ENCODE measurements around the gene ZNF268.

ZNF268 gene

GRCh38 chr12:133181238-133181959, at the start of gene ZNF268:
Gene ZNF268, plus strand, starts transcription at chr12:133181495. Its CDS starts 503 bp downstream, at chr12:133181998.
- peak; percentile 98 for DNase-seq

- no peak for DNase-seq
Measured at GRCh38 chr12:133135747-133136146, 45.5 kb upstream of the ZNF268 start.

DNA sequence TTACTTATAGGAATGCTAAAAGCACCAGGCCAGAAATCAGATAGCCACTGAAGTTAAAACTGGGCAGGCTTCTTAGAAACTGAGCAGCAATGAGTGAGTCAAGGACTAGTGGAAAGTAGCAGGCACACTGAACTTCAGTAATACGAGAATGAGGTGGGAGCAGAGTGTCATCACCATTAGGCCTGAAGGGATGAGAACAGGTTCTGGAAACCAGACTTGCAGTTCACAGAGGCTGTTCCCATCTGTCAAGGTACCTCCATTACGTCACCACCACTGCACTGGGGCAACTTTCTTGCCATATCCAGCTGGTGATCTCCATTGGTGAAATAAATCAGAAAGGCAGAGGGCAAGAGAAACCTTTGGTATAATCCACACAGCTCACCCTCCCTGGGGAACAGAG, 35.3 kb upstream of the ZNF268 start:
- no peak for DNase-seq

- DNase-seq, result no peak
Measured at GRCh38 chr12:133156125-133156690, 25.1 kb upstream of the ZNF268 start.

GRCh38 chr12:133165776-133166175, 15.5 kb upstream of the ZNF268 start:
- no peak for DNase-seq

DNA sequence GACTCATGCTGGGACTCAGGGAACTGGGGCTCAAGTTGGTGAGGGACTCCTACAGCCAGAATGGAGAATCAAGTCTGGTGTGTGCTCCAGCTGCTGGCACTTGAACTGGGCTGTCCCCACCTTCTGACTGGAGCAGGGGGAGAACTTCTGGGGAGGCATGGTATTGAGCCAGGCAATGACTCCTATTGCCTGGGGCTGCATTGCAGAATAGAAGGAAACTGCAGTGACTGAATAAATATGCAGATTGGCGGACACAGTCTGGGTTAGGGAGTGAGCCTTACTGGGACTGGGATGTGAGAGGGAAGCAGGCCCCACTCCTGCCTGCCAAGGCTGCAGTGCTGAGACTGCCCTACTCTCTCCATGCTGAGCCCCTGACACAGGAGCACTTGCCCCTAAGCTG, 8.8 kb upstream of the ZNF268 start:
- no peak for DNase-seq

- no peak for DNase-seq
Measured at GRCh38 chr12:133174901-133175300, 6.4 kb upstream of the ZNF268 start.

GRCh38 chr12:133180669-133181068, 626 bp upstream of the ZNF268 start:
- no peak for DNase-seq

DNA sequence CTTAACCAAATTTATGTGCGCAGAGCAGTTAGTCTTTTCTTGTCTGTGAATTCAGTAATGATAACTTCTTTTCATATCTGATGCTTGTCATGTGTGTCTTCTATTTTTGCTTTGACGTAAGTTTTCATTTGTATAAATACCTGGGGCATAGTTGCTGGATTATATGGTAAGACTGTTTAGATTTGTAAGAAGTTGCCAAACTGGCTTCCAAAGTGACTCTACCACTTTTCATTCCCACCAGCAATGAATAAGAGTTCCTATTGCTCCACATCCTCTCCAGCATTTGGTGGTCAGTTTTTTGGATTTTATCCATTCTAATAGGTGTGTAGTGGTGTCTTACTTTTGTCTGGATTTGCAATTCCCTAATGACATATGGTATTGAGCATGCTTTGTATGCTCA, 8.9 kb downstream of the ZNF268 start:
- DNase-seq, result no peak

DNA sequence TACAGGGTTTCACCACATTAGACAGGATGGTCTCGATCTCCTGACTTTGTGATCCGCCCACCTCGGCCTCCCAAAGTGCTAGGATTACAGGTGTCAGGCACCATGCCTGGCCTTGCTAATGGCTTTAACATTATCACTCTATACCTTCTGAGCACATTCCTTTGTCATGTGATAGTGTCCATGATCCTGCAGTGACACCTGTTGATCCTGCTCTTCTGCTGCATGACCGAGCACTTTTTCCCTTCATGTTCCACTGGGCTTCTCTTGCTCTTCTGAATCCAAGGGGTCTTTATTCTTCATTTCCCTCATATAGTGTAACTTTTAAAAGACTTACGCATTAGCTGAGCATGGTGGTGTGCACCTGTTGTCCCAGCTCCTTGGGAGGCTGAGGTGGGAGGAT, 11.6 kb downstream of the ZNF268 start:
- no peak for DNase-seq

DNA sequence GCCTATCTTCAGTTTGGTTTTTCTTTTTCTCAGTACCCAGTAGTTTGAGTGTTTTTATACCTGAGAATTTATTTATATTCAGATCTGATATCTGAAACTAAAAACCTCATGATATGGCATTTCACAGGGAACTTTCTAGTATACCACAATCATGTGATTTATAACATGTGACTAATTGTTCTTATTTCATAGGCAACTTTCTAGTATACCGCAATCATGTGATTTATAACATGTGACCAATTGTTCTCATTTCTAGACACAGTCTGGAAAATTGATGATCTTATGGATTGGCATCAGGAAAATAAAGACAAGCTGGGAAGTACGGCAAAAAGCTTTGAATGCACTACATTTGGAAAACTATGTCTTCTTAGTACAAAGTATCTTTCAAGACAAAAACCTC, 20.6 kb downstream of the ZNF268 start:
- DNase-seq, result no peak

- no peak for DNase-seq
Measured at GRCh38 chr12:133202493-133203343, 21.4 kb downstream of the ZNF268 start.

- peak; percentile 6 for DNase-seq
Measured at GRCh38 chr12:133203344-133204263, 22.3 kb downstream of the ZNF268 start.

DNA sequence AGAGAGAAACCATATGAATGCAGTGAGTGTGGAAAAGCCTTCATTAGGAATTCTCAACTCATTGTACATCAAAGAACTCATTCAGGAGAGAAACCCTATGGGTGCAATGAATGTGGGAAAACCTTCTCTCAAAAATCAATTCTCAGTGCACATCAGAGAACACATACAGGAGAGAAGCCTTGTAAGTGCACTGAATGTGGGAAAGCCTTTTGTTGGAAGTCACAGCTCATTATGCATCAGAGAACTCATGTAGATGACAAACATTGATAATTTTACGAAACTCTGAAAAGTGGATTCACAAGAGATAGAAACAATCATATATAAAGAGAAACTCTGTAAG, 22.9 kb downstream of the ZNF268 start:
- no peak for DNase-seq

- no peak for DNase-seq
Measured at GRCh38 chr12:133206390-133206789, 25.1 kb downstream of the ZNF268 start.

GRCh38 chr12:133215724-133216123, 34.4 kb downstream of the ZNF268 start:
- no peak for DNase-seq

DNA sequence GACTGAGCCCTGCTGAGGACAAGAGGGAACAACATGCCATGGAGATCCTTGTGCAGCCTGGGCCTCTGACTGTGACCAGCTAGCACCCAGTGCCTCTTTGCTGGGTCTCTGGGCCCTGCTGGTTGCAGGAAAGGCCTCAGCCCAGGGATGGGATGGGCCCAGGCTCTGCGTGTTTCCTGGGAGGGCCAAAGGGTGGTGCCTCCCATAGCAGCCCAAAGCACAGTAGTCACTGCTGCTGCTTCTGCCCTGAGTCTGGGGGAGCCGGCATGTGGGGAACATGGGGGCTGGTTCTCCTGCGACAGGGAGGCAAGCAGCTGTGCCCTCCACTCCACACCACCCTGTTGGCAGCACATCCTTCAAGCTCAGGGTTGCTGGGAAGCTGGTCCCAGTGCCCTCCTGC, 35.9 kb downstream of the ZNF268 start:
- no peak for DNase-seq

- no peak for DNase-seq
Measured at GRCh38 chr12:133220521-133220920, 39.2 kb downstream of the ZNF268 start.

DNA sequence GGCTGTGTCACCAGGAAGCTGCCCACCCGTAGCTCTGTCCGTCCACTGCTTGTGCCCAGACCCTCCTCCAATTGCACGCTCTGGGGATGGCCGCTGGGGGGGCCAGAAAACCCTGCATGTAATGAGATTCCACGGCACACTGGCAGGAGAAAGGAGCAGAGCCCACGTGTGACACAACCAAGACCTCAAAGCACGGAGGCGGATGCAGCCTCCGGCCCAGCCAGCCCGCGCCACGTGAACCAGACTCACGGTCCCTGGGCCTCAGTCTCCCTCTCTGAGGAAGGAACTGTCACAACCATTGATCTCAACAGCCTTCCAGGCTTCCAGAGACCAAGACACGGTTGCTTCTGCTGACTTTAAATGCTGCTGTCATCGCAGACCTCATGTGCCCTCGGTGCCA, 39.9 kb downstream of the ZNF268 start:
- DNase-seq, result no peak

GRCh38 chr12:133222211-133222610, 40.9 kb downstream of the ZNF268 start:
- DNase-seq, result no peak

DNA sequence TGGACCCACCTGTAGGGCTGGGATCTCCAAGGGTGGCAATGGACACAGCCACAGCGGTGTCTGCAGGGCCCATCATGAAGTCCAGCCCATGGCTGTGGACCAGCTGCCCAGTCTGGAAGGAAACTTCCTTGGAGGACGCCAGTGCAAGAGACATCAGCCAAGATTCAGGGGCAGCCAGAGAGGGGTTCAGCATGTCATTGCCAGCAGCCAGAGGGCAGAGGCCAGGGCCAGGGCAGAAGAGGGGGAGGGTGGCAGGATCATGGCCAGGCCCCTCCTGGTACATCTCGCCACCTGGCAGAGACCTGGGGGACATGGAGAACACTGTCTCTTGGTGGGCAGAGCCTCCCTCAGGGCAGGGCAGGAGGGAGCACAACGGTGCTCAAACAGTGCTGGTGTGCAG, 44.2 kb downstream of the ZNF268 start:
- DNase-seq, result no peak

- no peak for DNase-seq
Measured at GRCh38 chr12:133226690-133227089, 45.4 kb downstream of the ZNF268 start.

DNA sequence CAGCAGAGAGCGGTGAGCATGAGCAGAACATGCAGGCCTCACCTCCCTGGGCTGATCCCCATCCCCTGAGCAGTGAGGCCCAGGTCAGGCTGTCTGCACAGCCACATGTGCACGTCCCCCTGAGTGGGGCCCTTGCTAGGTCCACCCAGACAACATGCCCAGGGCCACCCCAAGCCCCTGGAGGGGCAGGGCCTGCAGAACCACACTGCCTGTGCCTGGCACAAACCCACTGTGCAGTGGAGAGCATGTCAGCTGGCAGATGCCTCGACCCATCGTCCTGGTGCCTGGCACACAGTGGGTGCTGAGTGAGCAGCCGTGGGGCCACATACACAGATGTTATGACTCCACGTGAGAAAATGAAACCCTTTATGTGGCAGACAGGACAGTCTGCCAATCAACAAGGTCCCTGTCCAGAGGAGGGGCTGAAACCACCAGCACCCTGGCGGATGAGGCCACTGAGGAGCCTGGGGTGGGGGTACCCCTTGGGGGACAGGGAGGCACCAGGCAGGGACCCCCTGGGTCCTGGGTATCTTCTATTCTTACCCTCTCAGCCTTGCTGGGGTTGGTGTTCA, 46.1 kb downstream of the ZNF268 start:
- no peak for DNase-seq
